Motor neuron (in vitro differentiated cells): ENCODE data around the gene ZNF3. TPM values are rescaled to one million over a fixed set of nuclear protein-coding genes. Genes with fewer than 3 reads are reported as not detected.

Experiments
- ATAC-seq, 8 experiments: fragments of 200-7000 bp; cut with Tn5 transposase; replicated peaks in 6 of 8; 2 replicates each; pipeline ENCODE4 v1.8.0; 2021; ENCODE audit warnings: mild to moderate bottlenecking in 8 of 8, moderate library complexity in 8 of 8
- H3K27ac ChIP-seq, 2 donors: fragments of 250-450 bp; sonication (Bioruptor Pico); 2 replicates each; pipeline ENCODE4 v1.9.0; 2021; ENCODE audit warnings: antibody characterized with exemption in 2 of 2, mild to moderate bottlenecking in 2 of 2, moderate library complexity in 1 of 2
- H3K4me1 ChIP-seq, 2 donors: fragments of 250-450 bp; sonication (Bioruptor Pico); replicated peaks in 1 of 2; 2 replicates each; pipeline ENCODE4 v1.6.1; 2021; ENCODE audit warnings: antibody characterized with exemption in 2 of 2, mild to moderate bottlenecking in 2 of 2, moderate library complexity in 1 of 2
- H3K4me3 ChIP-seq, 5 donors: fragments of 250-450 bp; sonication (Bioruptor Pico); 2 replicates each; pipeline ENCODE4 v1.9.0; 2021; ENCODE audit warnings: antibody characterized with exemption in 5 of 5, mild to moderate bottlenecking in 5 of 5, moderate library complexity in 4 of 5
- WGBS, 10 experiments: fragments of 450-650 bp; shearing (Covaris generic); methylation state at CpG; one replicate each; pipeline ENCODE4 v1.0.0; 2022; 5-methylcytosine and 5-hydroxymethylcytosine counted together
- in situ Hi-C, 9 experiments: fragments of 400-800 bp; cut with MboI; loops; one replicate each; pipeline ENCODE4 v1.15.0; 2021; ENCODE audit warnings: low sequenced_read_pairs in 9 of 9, low pct_unique_long_range_greater_than_20kb in 2 of 9; ENCODE audit not compliant: unreplicated experiment in 9 of 9
- total RNA-seq, 8 experiments: library from RNA; unstranded; fragments of 300-600 nt; gene quantifications; 2 replicates each; pipeline versions ENCODE4 v1.2.3 to v1.2.4, GENCODE V29; 2022

Gene ZNF3
- total RNA-seq, 8 experiments from 2014 or later: 32.4 to 63.8 (median 49.4) TPM

GRCh38 chr7:100102950-100103840 lies 21.7 kb upstream of the ZNF3 start:
- no peak for ATAC-seq
- H3K4me3 ChIP-seq: no peak overlapping the region
- H3K4me1 ChIP-seq: peaks cover 14 to 15% of the 10 kb centered on the region in 2 donors
- 81 to 100% (median 90%) methylated on average over 1 to 4 of the region's 17 CpGs; no CpG with 5 or more reads in 5 of the 10 experiments for WGBS, 10 experiments
- in situ Hi-C loops: no loop called here
- no peak overlapping the region for H3K27ac ChIP-seq

GRCh38 chr7:100101016-100101862 lies 19.7 kb upstream of the ZNF3 start, which contains the start of the genes AP4M1 and MCM7:
AP4M1 (plus strand) TSS chr7:100101643; CDS start chr7:100101715, 72 bp downstream.
MCM7 (minus strand) TSS chr7:100101397; CDS start chr7:100101294, 103 bp downstream.
- peak; percentile 74 to 84 (median 80) for ATAC-seq
- H3K4me3 ChIP-seq: peak within 1 kb of the TSS; percentile 49 to 78 (median 68)
- in situ Hi-C loops: no loop called here
- H3K27ac ChIP-seq: peak within 1 kb of the TSS; percentile 85 to 93
- 0 to 2% (median 0%) methylated on average over 1 to 13 of the region's 80 CpGs; no CpG with 5 or more reads in 7 of the 10 experiments for WGBS, 10 experiments
- peaks cover 14 to 15% of the 10 kb centered on the region in 2 donors for H3K4me1 ChIP-seq

GRCh38 chr7:100100420-100101015 lies 19.0 kb upstream of the ZNF3 start:
- peak; percentile 66 to 76 (median 72) for ATAC-seq
- peaks cover 14 to 15% of the 10 kb centered on the region in 2 donors for H3K4me1 ChIP-seq
- in situ Hi-C loops: no loop called here
- peak overlapping the region; percentile 75 to 93 for H3K27ac ChIP-seq
- peak overlapping the region; percentile 49 to 78 (median 68) for H3K4me3 ChIP-seq
- 0 to 1% methylated on average over 4 to 28 of the region's 61 CpGs; no CpG with 5 or more reads in 8 of the 10 experiments for WGBS, 10 experiments

- no peak for ATAC-seq
- Histone ChIP-seq H3K4me1 (peaks cover 14 to 15% of the 10 kb centered on the region in 2 donors), H3K4me3 (peak overlapping the region; percentile 49 to 78 (median 68)), H3K27ac (peak overlapping the region; percentile 75 to 93)
- WGBS, 10 experiments: 63 to 100% (median 81%) methylated on average over 1 to 11 of the region's 12 CpGs; no CpG with 5 or more reads in 2 of the 10 experiments
- in situ Hi-C loops: no loop called here
Measured at GRCh38 chr7:100099452-100099851, 17.9 kb upstream of the ZNF3 start.

GRCh38 chr7:100098913-100099312 lies 17.4 kb upstream of the ZNF3 start:
- Histone ChIP-seq H3K27ac (no peak overlapping the region), H3K4me1 (peaks cover 14 to 15% of the 10 kb centered on the region in 2 donors), H3K4me3 (peak overlapping the region in 1 of 5 donors; percentile 78)
- 75 to 100% (median 100%) methylated on average over 1 to 7 of the region's 10 CpGs; no CpG with 5 or more reads in 3 of the 10 experiments for WGBS, 10 experiments
- in situ Hi-C loops: no loop called here
- ATAC-seq: no peak

- H3K4me3 ChIP-seq: no peak overlapping the region
- WGBS, 10 experiments: 90 to 100% (median 98%) methylated on average over 1 to 7 of the region's 17 CpGs; no CpG with 5 or more reads in 5 of the 10 experiments
Measured at GRCh38 chr7:100095704-100096103, 14.2 kb upstream of the ZNF3 start.

GRCh38 chr7:100095289-100095688 lies 13.8 kb upstream of the ZNF3 start:
- in situ Hi-C loops: no loop called here
- ATAC-seq: no peak
- Histone ChIP-seq H3K4me1 (peaks cover 10% of the 10 kb centered on the region in 2 donors), H3K4me3 (no peak overlapping the region), H3K27ac (no peak overlapping the region)
- WGBS, 10 experiments: 80 to 100% (median 94%) methylated on average over 1 to 4 of the region's 9 CpGs; no CpG with 5 or more reads in 6 of the 10 experiments

More at GRCh38 chr7:100095704-100096103, 14.2 kb upstream of the ZNF3 start:
- ATAC-seq: no peak
- peaks cover 10% of the 10 kb centered on the region in 2 donors for H3K4me1 ChIP-seq
- no peak overlapping the region for H3K27ac ChIP-seq
- in situ Hi-C loops: no loop called here

- Histone ChIP-seq H3K4me1 (peaks cover 8% of the 10 kb centered on the region in 2 donors), H3K27ac (no peak overlapping the region), H3K4me3 (no peak overlapping the region)
- in situ Hi-C loops: no loop called here
- ATAC-seq: no peak
- whole genome bisulfite sequencing, 10 experiments: 80 to 100% (median 83%) methylated on average over 1 to 8 of the region's 16 CpGs; no CpG with 5 or more reads in 1 of the 10 experiments
Measured at GRCh38 chr7:100093925-100094486, 12.5 kb upstream of the ZNF3 start.

GRCh38 chr7:100093498-100093897 lies 12.0 kb upstream of the ZNF3 start:
- no peak for ATAC-seq
- 27 to 100% (median 79%) methylated on average over 2 to 6 of the region's 13 CpGs; no CpG with 5 or more reads in 6 of the 10 experiments for WGBS, 10 experiments

GRCh38 chr7:100093054-100093453 lies 11.5 kb upstream of the ZNF3 start:
- WGBS, 10 experiments: 20 to 100% (median 67%) methylated on average over 1 to 3 of the region's 8 CpGs; no CpG with 5 or more reads in 5 of the 10 experiments
- no peak overlapping the region for H3K27ac ChIP-seq
- no peak for ATAC-seq
- in situ Hi-C loops: no loop called here
- H3K4me3 ChIP-seq: no peak overlapping the region
- peaks cover 9 to 10% of the 10 kb centered on the region in 2 donors for H3K4me1 ChIP-seq

More at GRCh38 chr7:100093498-100093897, 12.0 kb upstream of the ZNF3 start:
- in situ Hi-C loops: no loop called here
- Histone ChIP-seq H3K4me1 (peaks cover 6% of the 10 kb centered on the region in 2 donors), H3K27ac (no peak overlapping the region), H3K4me3 (no peak overlapping the region)

- no peak overlapping the region for H3K4me3 ChIP-seq
- WGBS, 10 experiments: 17 to 85% (median 63%) methylated on average over 2 to 12 of the region's 19 CpGs; no CpG with 5 or more reads in 2 of the 10 experiments
- in situ Hi-C loops: no loop called here
- H3K27ac ChIP-seq: no peak overlapping the region
- ATAC-seq: peak in 1 of 8 experiments; percentile 1
- peaks cover 10 to 12% of the 10 kb centered on the region in 2 donors for H3K4me1 ChIP-seq
Measured at GRCh38 chr7:100091411-100092181, 10.1 kb upstream of the ZNF3 start.
